Neural cell (in vitro differentiated cells): ENCODE measurements around the gene CCL17.

Source experiments
- EP300 ChIP-seq: fragments of 450-650 bp; conservative IDR thresholded peaks from 2 replicates; pipeline ENCODE4 v1.6.1; 2014; ENCODE audit warnings: antibody characterized with exemption, mild to moderate bottlenecking, moderate library complexity; ENCODE audit not compliant: poor library complexity, severe bottlenecking
- EZH2 ChIP-seq: fragments of 200-600, 300-800 bp; shearing (Covaris generic), sonication (generic); IDR thresholded peaks from 2 replicates; pipeline ENCODE4 v1.6.1; 2014; ENCODE audit warnings: antibody characterized with exemption, low read length, borderline replicate concordance, mild to moderate bottlenecking; ENCODE audit not compliant: insufficient read depth, poor library complexity, severe bottlenecking
- MXI1 ChIP-seq: fragments of 450-650 bp; conservative IDR thresholded peaks from 2 replicates; pipeline ENCODE4 v1.6.1; 2014; ENCODE audit warnings: antibody characterized with exemption, mild to moderate bottlenecking; ENCODE audit not compliant: poor library complexity, severe bottlenecking
- POLR2AphosphoS5 ChIP-seq: IDR thresholded peaks from 2 replicates; pipeline ENCODE4 v1.6.1; 2012
- RAD21 ChIP-seq: fragments of 450-650 bp; conservative IDR thresholded peaks from 2 replicates; pipeline ENCODE4 v1.6.1; 2014; ENCODE audit warnings: antibody characterized with exemption, mild to moderate bottlenecking, moderate library complexity
- REST ChIP-seq: IDR thresholded peaks from 2 replicates; pipeline ENCODE4 v1.6.1; 2012; ENCODE audit warnings: borderline replicate concordance
- SMC3 ChIP-seq: fragments of 450-650 bp; conservative IDR thresholded peaks from 2 replicates; pipeline ENCODE4 v1.6.1; 2014; ENCODE audit warnings: antibody characterized with exemption, mild to moderate bottlenecking, moderate library complexity; ENCODE audit not compliant: poor library complexity
- TAF1 ChIP-seq: IDR thresholded peaks from 2 replicates; pipeline ENCODE4 v1.6.1; 2012; ENCODE audit warnings: low read depth
- TF ChIP-seq, protein P1 (sequence below): fragments of 450-650 bp; IDR thresholded peaks from 2 replicates; pipeline ENCODE4 v1.5.1; 2014; ENCODE audit warnings: antibody characterized with exemption, mild to moderate bottlenecking, moderate library complexity; ENCODE audit not compliant: poor library complexity, severe bottlenecking

- TF ChIP-seq, protein P1, sequence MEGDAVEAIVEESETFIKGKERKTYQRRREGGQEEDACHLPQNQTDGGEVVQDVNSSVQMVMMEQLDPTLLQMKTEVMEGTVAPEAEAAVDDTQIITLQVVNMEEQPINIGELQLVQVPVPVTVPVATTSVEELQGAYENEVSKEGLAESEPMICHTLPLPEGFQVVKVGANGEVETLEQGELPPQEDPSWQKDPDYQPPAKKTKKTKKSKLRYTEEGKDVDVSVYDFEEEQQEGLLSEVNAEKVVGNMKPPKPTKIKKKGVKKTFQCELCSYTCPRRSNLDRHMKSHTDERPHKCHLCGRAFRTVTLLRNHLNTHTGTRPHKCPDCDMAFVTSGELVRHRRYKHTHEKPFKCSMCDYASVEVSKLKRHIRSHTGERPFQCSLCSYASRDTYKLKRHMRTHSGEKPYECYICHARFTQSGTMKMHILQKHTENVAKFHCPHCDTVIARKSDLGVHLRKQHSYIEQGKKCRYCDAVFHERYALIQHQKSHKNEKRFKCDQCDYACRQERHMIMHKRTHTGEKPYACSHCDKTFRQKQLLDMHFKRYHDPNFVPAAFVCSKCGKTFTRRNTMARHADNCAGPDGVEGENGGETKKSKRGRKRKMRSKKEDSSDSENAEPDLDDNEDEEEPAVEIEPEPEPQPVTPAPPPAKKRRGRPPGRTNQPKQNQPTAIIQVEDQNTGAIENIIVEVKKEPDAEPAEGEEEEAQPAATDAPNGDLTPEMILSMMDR: no peak
- TF ChIP-seq POLR2AphosphoS5: no peak
- TF ChIP-seq EZH2: no peak
- no peak for TF ChIP-seq REST
- TF ChIP-seq TAF1: no peak
- no peak for TF ChIP-seq EP300
- TF ChIP-seq RAD21: no peak
- no peak for TF ChIP-seq SMC3
- TF ChIP-seq MXI1: no peak
These were observed 12.9 kb upstream of the CCL17 start for GRCh38 chr16:57391708-57392107.
